Endometrial microvascular endothelial cells (primary cell): ENCODE results near the gene HCST. TPM values are rescaled to one million over a fixed set of nuclear protein-coding genes. Genes with fewer than 3 reads are reported as not detected.

Source experiments
- in situ Hi-C: cut with HindIII; loops from 2 replicates; pipeline ENCODE4 v1.10.0; 2017; ENCODE audit warnings: low sequenced_read_pairs, low pct_unique_long_range_greater_than_20kb; ENCODE audit errors: inconsistent ontology term
- total RNA-seq: library from RNA; depleted of rRNA; stranded (reverse); fragments of >200 nt; gene quantifications from one replicate; pipeline ENCODE4 v1.2.3, GENCODE V29; 2015; ENCODE audit errors: inconsistent ontology term

Gene HCST
- total RNA-seq, 1 donor from 2014 or later = not detected

GRCh38 chr19:35931161-35931873 is 29.0 kb downstream of the HCST start:
- in situ Hi-C loops = no loop called here

- in situ Hi-C loops = no loop called here
Measured at GRCh38 chr19:35931874-35932202, 29.5 kb downstream of the HCST start.

- in situ Hi-C loops = no loop called here
Measured at GRCh38 chr19:35932291-35932936, 30.1 kb downstream of the HCST start.

- in situ Hi-C loops = no loop called here
Measured at GRCh38 chr19:35935911-35936737, 33.8 kb downstream of the HCST start, which contains the start of gene LRFN3. Gene LRFN3 (plus strand): TSS chr19:35936374. CDS start chr19:35939426, 3,052 bp downstream.

GRCh38 chr19:35936738-35937268 is 34.5 kb downstream of the HCST start:
- in situ Hi-C loops = no loop called here

GRCh38 chr19:35937345-35938281 is 35.3 kb downstream of the HCST start:
- in situ Hi-C loops = no loop called here

GRCh38 chr19:35938282-35939224 is 36.2 kb downstream of the HCST start:
- in situ Hi-C loops = no loop called here

GRCh38 chr19:35939307-35940077 is 37.2 kb downstream of the HCST start:
- in situ Hi-C loops = no loop called here

GRCh38 chr19:35940078-35940775 is 37.9 kb downstream of the HCST start:
- in situ Hi-C loops = no loop called here

- in situ Hi-C loops = no loop called here
Measured at GRCh38 chr19:35940839-35941238, 38.5 kb downstream of the HCST start.

GRCh38 chr19:35942235-35942634 is 39.9 kb downstream of the HCST start:
- in situ Hi-C loops = no loop called here

- in situ Hi-C loops = no loop called here
Measured at GRCh38 chr19:35943321-35944301, 41.3 kb downstream of the HCST start.

- in situ Hi-C loops = no loop called here
Measured at GRCh38 chr19:35944556-35944955, 42.2 kb downstream of the HCST start.

GRCh38 chr19:35945121-35945790 is 42.9 kb downstream of the HCST start:
- in situ Hi-C loops = no loop called here

- in situ Hi-C loops = no loop called here
Measured at GRCh38 chr19:35946203-35946602, 43.9 kb downstream of the HCST start.
